Fibroblast of lung (primary cell): ENCODE results near the gene COL9A3. TPM values are rescaled to one million over a fixed set of nuclear protein-coding genes. Genes with fewer than 3 reads are reported as not detected.

Experiments
- DNase-seq, 2 donors: peaks; one replicate each; pipeline versions ENCODE4 v3.0.0 to v3.0.0-alpha.2; 2010; ENCODE audit warnings: low read depth in 2 of 2
- H2AFZ ChIP-seq: 2 replicates; pipeline ENCODE4 v1.5.1; 2012; ENCODE audit warnings: low read length, control low read depth, inconsistent platforms
- H3K27ac ChIP-seq: 2 replicates; pipeline ENCODE4 v1.5.1; 2011; ENCODE audit warnings: low read length, control low read depth; ENCODE audit not compliant: insufficient read depth
- H3K27me3 ChIP-seq: 2 replicates; pipeline ENCODE4 v1.5.1; 2011; ENCODE audit warnings: mild to moderate bottlenecking, low read length; ENCODE audit not compliant: control insufficient read depth, insufficient read depth
- H3K36me3 ChIP-seq: 2 replicates; pipeline ENCODE4 v1.5.1; 2011; ENCODE audit warnings: low read length; ENCODE audit not compliant: control insufficient read depth, insufficient read depth
- H3K4me1 ChIP-seq: 2 replicates; pipeline ENCODE4 v1.5.1; 2011; ENCODE audit warnings: low read length; ENCODE audit not compliant: control insufficient read depth, insufficient read depth; ENCODE audit errors: extremely low read depth
- H3K4me2 ChIP-seq: 2 replicates; pipeline ENCODE4 v1.5.1; 2011; ENCODE audit warnings: low read length, control low read depth; ENCODE audit not compliant: insufficient read depth; ENCODE audit errors: extremely low read depth
- H3K4me3 ChIP-seq, 4 experiments: fragments of 200-600 bp in 1 of 4; sonication (generic) in 1 of 4; replicated peaks in 1 of 4; 2 replicates each; pipeline ENCODE4 v1.5.1; 2011 to 2016; ENCODE audit warnings: low read length in 4 of 4, low read depth in 3 of 4, mild to moderate bottlenecking in 3 of 4, control low read depth in 2 of 4, inconsistent platforms in 1 of 4, mixed read lengths in 1 of 4; ENCODE audit not compliant: insufficient read depth in 1 of 4; ENCODE audit errors: control extremely low read depth in 1 of 4
- H3K79me2 ChIP-seq: 2 replicates; pipeline ENCODE4 v1.5.1; 2012; ENCODE audit warnings: mild to moderate bottlenecking, low read length, inconsistent platforms; ENCODE audit not compliant: control insufficient read depth, insufficient read depth
- H3K9ac ChIP-seq: 2 replicates; pipeline ENCODE4 v1.5.1; 2011; ENCODE audit warnings: mild to moderate bottlenecking, low read length, control low read depth; ENCODE audit not compliant: insufficient read depth
- H3K9me3 ChIP-seq: 2 replicates; pipeline ENCODE4 v1.5.1; 2012; ENCODE audit warnings: low read depth, low read length; ENCODE audit not compliant: control insufficient read depth, insufficient read depth
- H4K20me1 ChIP-seq: 2 replicates; pipeline ENCODE4 v1.5.1; 2011; ENCODE audit warnings: low read length; ENCODE audit not compliant: control insufficient read depth, insufficient read depth; ENCODE audit errors: extremely low read depth
- EZH2 ChIP-seq: IDR thresholded peaks from 2 replicates; pipeline ENCODE4 v1.5.1; 2012; ENCODE audit warnings: low read length, control low read depth, mild to moderate bottlenecking; ENCODE audit errors: missing control alignments
- polyA plus RNA-seq, 2 donors: library from polyadenylated mRNA; depleted of rRNA in 1 of 2; stranded (reverse) in 1 of 2; unstranded in 1 of 2; fragments of >200 nt; gene quantifications; 2 replicates each; pipeline ENCODE4 v1.2.1, GENCODE V29; 2011 to 2012; ENCODE audit warnings: missing spikeins in 1 of 2
- total RNA-seq: library from RNA; depleted of rRNA; stranded (reverse); fragments of >200 nt; gene quantifications from 2 replicates; pipeline ENCODE4 v1.2.1, GENCODE V29; 2014
- TF ChIP-seq, protein P1 (sequence below), 2 donors: IDR thresholded peaks in 1 of 2; conservative IDR thresholded peaks in 1 of 2; 1 replicate in 1 of 2; 2 replicates in 1 of 2; pipeline ENCODE4 v1.5.1; 2011 to 2012; ENCODE audit warnings: low read length in 2 of 2, control low read depth in 1 of 2, inconsistent platforms in 1 of 2, low read depth in 1 of 2, mild to moderate bottlenecking in 1 of 2

COL9A3 gene
- total and polyA plus RNA-seq, 2 donors (not counting 1 experiment from before 2014, with no cell fraction given): 0.17 TPM

GRCh38 chr20:62799873-62800272 is 17.0 kb upstream of the COL9A3 start:
- Histone ChIP-seq H3K79me2 (peaks cover 9% of the 10 kb centered on the region), H3K36me3 (peaks cover 23% of the 10 kb centered on the region), H3K4me3 (no peak overlapping the region), H3K4me1 (peaks cover 2% of the 10 kb centered on the region), H3K4me2 (no peak overlapping the region), H3K9ac (no peak overlapping the region), H3K27me3 (no peaks in the 10 kb centered on the region), H3K27ac (no peak overlapping the region), H3K9me3 (no peaks in the 10 kb centered on the region), H4K20me1 (no peaks in the 10 kb centered on the region), H2AFZ (no peak overlapping the region)
- TF ChIP-seq, protein P1, sequence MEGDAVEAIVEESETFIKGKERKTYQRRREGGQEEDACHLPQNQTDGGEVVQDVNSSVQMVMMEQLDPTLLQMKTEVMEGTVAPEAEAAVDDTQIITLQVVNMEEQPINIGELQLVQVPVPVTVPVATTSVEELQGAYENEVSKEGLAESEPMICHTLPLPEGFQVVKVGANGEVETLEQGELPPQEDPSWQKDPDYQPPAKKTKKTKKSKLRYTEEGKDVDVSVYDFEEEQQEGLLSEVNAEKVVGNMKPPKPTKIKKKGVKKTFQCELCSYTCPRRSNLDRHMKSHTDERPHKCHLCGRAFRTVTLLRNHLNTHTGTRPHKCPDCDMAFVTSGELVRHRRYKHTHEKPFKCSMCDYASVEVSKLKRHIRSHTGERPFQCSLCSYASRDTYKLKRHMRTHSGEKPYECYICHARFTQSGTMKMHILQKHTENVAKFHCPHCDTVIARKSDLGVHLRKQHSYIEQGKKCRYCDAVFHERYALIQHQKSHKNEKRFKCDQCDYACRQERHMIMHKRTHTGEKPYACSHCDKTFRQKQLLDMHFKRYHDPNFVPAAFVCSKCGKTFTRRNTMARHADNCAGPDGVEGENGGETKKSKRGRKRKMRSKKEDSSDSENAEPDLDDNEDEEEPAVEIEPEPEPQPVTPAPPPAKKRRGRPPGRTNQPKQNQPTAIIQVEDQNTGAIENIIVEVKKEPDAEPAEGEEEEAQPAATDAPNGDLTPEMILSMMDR (conservative IDR thresholded peaks at IDR 0.05 in 1 of 2, IDR thresholded peaks at IDR 0.05 in 1 of 2; ENCODE audit: low read depth in 1 of 2, low read length in 2 of 2): no peak
- no peak for TF ChIP-seq EZH2
- no peak for DNase-seq

GRCh38 chr20:62800314-62801259 is 16.3 kb upstream of the COL9A3 start:
- no peaks in the 10 kb centered on the region for H3K4me1 ChIP-seq
- no peak overlapping the region for H2AFZ ChIP-seq
- H3K79me2 ChIP-seq: peaks cover 12% of the 10 kb centered on the region
- no peaks in the 10 kb centered on the region for H3K27me3 ChIP-seq
- no peaks in the 10 kb centered on the region for H4K20me1 ChIP-seq
- no peak overlapping the region for H3K4me3 ChIP-seq
- TF ChIP-seq, protein P1 (conservative IDR thresholded peaks at IDR 0.05 in 1 of 2, IDR thresholded peaks at IDR 0.05 in 1 of 2; ENCODE audit: low read depth in 1 of 2, low read length in 2 of 2): no peak
- TF ChIP-seq EZH2: no peak
- no peak overlapping the region for H3K9ac ChIP-seq
- DNase-seq: no peak
- H3K36me3 ChIP-seq: peaks cover 23% of the 10 kb centered on the region
- H3K27ac ChIP-seq: no peak overlapping the region
- no peaks in the 10 kb centered on the region for H3K9me3 ChIP-seq
- H3K4me2 ChIP-seq: no peak overlapping the region

DNA sequence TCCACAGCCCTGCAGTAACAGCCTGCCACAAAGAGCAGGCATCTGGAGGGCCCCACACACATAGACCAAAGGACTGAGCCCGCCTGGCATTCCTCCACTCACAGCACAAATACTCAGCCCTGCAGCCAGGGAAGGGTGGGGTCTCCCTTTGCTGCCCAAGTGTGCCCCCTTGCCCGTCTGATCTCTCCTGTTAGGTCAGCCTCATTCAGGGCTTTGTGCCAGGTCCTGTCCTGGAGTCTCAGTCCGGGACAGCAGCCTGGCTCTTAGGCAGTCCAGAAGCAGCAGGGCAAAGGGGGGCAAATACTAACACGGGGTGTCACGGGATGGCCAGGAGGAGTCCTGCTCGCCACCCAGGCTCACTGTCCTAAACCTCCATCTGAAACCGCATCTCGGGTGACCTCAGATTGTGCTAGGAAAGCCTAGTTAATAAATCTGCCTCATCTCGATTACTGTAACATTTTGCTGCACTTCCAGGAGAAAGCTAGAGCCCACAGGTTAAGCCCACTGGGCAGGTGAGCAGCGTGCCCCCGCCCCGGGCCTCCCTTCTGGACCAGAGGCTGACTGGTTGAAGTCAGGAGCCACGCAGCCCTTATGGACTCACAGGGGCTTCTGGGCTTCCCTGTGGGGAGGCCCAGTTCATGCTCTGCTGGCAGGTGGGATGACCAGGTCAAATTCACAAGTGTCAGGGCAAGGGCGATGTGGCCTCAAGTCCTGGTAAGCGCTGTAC is 15.4 kb upstream of the COL9A3 start:
- Histone ChIP-seq H3K4me2 (no peak overlapping the region), H3K4me3 (no peak overlapping the region), H3K4me1 (no peaks in the 10 kb centered on the region), H3K79me2 (peaks cover 20% of the 10 kb centered on the region), H2AFZ (no peak overlapping the region), H3K9me3 (no peaks in the 10 kb centered on the region), H3K27me3 (no peaks in the 10 kb centered on the region), H3K9ac (no peak overlapping the region), H3K36me3 (peaks cover 23% of the 10 kb centered on the region), H4K20me1 (no peaks in the 10 kb centered on the region), H3K27ac (no peak overlapping the region)
- TF ChIP-seq, protein P1 (conservative IDR thresholded peaks at IDR 0.05 in 1 of 2, IDR thresholded peaks at IDR 0.05 in 1 of 2; ENCODE audit: low read depth in 1 of 2, low read length in 2 of 2): no peak
- TF ChIP-seq EZH2: no peak
- no peak for DNase-seq
